GM12892 (cell line): ENCODE measurements around the gene ZNF414.

Source experiments
- DNase-seq: peaks from one replicate; pipeline ENCODE4 v3.0.0; 2011; ENCODE audit not compliant: insufficient read length
- FAIRE-seq: peaks from 2 replicates; lab custom pipeline; 2011; peaks lifted over from hg19 to GRCh38; lab: Jason Lieb, UNC
- POLR2A ChIP-seq: IDR thresholded peaks from 2 replicates; pipeline ENCODE4 v1.6.1; 2011; ENCODE audit warnings: low read depth, low read length, control low read depth
- POLR2AphosphoS5 ChIP-seq: IDR thresholded peaks from 2 replicates; pipeline ENCODE4 v1.6.1; 2011; ENCODE audit warnings: low read depth, low read length, control low read depth
- TAF1 ChIP-seq: IDR thresholded peaks from 2 replicates; pipeline ENCODE4 v1.6.1; 2011; ENCODE audit warnings: low read depth, mild to moderate bottlenecking, control low read depth, low read length, borderline replicate concordance

The ZNF414 gene

GRCh38 chr19:8501516-8501915 is 12.5 kb downstream of the ZNF414 start:
- no peak for TF ChIP-seq TAF1
- no peak for TF ChIP-seq POLR2A
- no peak for TF ChIP-seq POLR2AphosphoS5

DNA sequence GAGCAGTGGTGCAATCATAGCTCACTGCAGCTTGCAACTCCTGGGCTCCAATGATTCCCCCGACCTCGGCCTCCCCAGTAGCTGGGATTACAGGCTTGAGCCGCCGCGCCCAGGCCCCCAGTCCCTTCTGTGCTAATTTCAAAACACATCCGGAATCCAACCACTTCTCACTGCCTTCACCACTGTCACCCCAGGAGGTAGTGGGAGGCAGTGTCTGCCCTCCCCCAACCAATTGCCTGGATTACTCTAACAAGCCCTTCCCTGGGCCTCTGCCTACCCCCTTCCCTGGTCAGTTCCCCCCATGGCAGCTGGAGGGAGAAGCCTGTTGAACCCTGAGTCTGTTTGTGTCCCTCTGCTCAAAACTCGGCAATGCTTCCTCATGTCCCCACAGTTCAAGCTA is 13.8 kb downstream of the ZNF414 start:
- TF ChIP-seq TAF1 (no peak), POLR2A (no peak), POLR2AphosphoS5 (no peak)
- no peak for FAIRE-seq
- no peak for DNase-seq

More at GRCh38 chr19:8501516-8501915, 12.5 kb downstream of the ZNF414 start:
- no peak for FAIRE-seq
- DNase-seq = no peak

GRCh38 chr19:8499048-8499833 is 14.7 kb downstream of the ZNF414 start:
- no peak for DNase-seq
- no peak for FAIRE-seq
- TF ChIP-seq POLR2AphosphoS5 = no peak
- no peak for TF ChIP-seq POLR2A
- no peak for TF ChIP-seq TAF1

- DNase-seq (no peak), FAIRE-seq (no peak)
- no peak for TF ChIP-seq TAF1
- no peak for TF ChIP-seq POLR2AphosphoS5
These were observed 15.7 kb downstream of the ZNF414 start for GRCh38 chr19:8498295-8498694.

DNA sequence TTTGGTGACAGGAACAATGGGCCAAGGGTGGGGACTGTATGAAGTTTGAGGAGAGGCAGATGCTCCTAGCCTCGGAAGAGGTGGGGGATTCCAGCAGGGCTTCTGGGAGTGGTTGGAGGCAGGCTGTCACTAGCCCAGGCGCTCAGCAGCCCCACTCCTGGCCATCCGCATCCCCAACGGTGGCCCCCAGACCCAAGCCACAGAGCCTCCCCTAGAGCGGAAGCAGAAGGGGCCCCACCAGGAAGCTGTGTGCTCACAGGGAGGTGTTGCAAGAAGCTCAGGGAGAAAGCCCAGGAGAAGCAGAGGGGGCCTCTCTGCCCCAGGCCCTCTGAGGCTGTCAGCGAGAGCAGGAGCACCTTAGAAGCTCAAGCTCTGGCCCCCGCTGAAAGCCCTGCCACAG is 19.8 kb downstream of the ZNF414 start:
- DNase-seq (no peak), FAIRE-seq (no peak)
- TF ChIP-seq TAF1 = no peak
- TF ChIP-seq POLR2A = no peak
- TF ChIP-seq POLR2AphosphoS5 = no peak

DNA sequence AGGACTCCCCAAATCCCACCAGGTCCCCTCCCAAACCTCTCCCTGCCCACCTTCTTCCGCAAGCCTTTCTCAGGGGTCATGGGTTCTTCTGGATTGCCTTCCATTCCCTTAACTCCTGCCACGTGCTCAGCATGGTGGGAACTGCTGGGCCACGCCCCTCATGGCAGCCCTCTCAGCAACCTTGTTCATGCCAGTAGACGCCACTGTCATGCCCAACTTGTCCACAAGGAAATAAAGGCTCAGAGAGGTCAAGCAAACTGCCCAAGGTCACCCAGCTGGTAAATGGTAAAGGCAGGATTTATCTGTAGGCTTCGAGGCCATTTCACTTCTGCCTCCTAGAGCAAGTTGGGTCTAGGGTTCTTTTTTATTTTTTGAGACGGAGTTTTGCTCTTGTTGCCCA is 22.4 kb downstream of the ZNF414 start:
- TF ChIP-seq POLR2AphosphoS5 (no peak), TAF1 (no peak), POLR2A (no peak)

DNA sequence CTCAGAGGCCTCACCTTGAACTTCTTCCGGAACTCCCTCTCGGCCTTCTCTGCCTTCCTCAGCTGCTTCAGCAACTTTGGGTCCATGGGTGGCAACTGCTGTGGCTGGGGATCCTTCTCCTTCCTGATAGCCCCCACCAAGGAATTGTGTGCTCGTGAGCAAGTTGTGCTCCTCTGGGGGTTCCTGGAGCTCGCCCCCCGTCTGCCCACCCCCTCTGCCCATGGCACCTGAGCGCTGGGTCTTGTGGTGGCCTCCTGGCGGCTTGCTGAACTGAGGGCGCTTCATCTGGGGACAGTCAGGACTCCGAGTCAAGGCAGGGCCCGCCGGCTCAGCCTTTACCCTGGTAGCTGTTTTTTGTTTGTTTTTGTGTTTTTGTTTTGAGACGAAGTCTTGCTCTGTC is 23.1 kb downstream of the ZNF414 start:
- no peak for FAIRE-seq
- TF ChIP-seq TAF1 (no peak), POLR2A (no peak), POLR2AphosphoS5 (no peak)
- no peak for DNase-seq

More for the DNA sequence above, 22.4 kb downstream of the ZNF414 start:
- DNase-seq (no peak), FAIRE-seq (no peak)

- no peak for FAIRE-seq
- TF ChIP-seq TAF1 (no peak), POLR2AphosphoS5 (no peak; the same call in 1 of the 2 replicates), POLR2A (no peak)
These were observed 23.6 kb downstream of the ZNF414 start for GRCh38 chr19:8490395-8490760.

GRCh38 chr19:8489561-8490394 is 24.2 kb downstream of the ZNF414 start:
- DNase-seq = no peak
- TF ChIP-seq POLR2AphosphoS5 = peak; percentile 49; the same call in 1 of the 2 replicates
- TF ChIP-seq POLR2A = 0 out of 2 replicates have a peak, but pooled peaks have one; percentile 23
- no peak for TF ChIP-seq TAF1
- no peak for FAIRE-seq

More at GRCh38 chr19:8490395-8490760, 23.6 kb downstream of the ZNF414 start:
- DNase-seq = no peak

DNA sequence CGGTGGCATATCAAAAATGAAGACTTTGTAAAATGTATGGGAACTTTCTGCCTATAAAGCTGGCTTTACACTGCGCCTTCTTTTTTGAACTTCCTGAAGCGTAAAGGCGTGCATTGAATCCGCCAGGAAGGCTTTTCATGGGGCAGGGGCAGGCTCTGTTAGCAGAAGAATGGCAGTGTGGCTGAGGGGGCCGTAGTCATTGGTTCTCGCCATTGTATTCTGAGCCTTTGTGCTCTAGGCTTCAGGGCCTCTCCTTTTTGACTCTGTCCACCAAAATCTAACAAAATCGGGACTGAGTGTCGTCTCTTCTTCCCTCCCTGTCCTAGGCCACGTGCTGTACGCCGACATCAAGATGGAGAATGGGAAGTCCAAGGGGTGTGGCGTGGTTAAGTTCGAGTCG is 25.6 kb downstream of the ZNF414 start:
- DNase-seq (no peak), FAIRE-seq (no peak)
- no peak for TF ChIP-seq TAF1
- TF ChIP-seq POLR2AphosphoS5 = no peak
- no peak for TF ChIP-seq POLR2A

GRCh38 chr19:8487137-8487851 is 26.7 kb downstream of the ZNF414 start:
- FAIRE-seq = no peak
- TF ChIP-seq POLR2A (no peak), POLR2AphosphoS5 (no peak), TAF1 (no peak)
- no peak for DNase-seq
